AG04449 (cell line): ENCODE measurements around the gene PRICKLE1.

Experiments
- CTCF ChIA-PET: fragments of 350-600 bp; formaldehyde crosslinking; extraction: SDS; loops from one replicate; lab custom pipeline; 2021; ENCODE audit warnings: antibody characterized with exemption; lab: Yijun Ruan, JAX
- POLR2A ChIA-PET: fragments of 400-600, 350-600 bp; formaldehyde crosslinking; extraction: SDS; loops from one replicate; lab custom pipeline; 2020; ENCODE audit warnings: antibody characterized with exemption, inconsistent platforms; lab: Yijun Ruan, JAX
- DNase-seq: peaks from one replicate; pipeline ENCODE4 v3.0.0-alpha.2; 2010; ENCODE audit warnings: low read depth, low spot score
- H3K4me3 ChIP-seq: 2 replicates; pipeline ENCODE4 v1.5.1; 2011; ENCODE audit warnings: low read depth, mild to moderate bottlenecking, control low read depth, low read length
- CTCF ChIP-seq: IDR thresholded peaks from one replicate; pipeline ENCODE4 v1.5.1; 2011; ENCODE audit warnings: mild to moderate bottlenecking, moderate library complexity, low read length, control low read depth, inconsistent platforms; ENCODE audit not compliant: insufficient read depth; ENCODE audit errors: missing control alignments

Gene PRICKLE1

GRCh38 chr12:42538203-42538602 lies 51.3 kb downstream of the PRICKLE1 start:
- no peak for TF ChIP-seq CTCF
- no peak for DNase-seq
- POLR2A ChIA-PET = no interaction called here
- no peak overlapping the region for H3K4me3 ChIP-seq
- CTCF ChIA-PET = interaction anchor here (0.6 to 1.0 kb wide), 2 partner anchors 11 to 17 kb away, joined by 3 read pairs; no protein-coding TSS in a partner anchor

GRCh38 chr12:42534184-42534838 lies 55.2 kb downstream of the PRICKLE1 start:
- CTCF ChIA-PET = no interaction called here
- no peak for TF ChIP-seq CTCF
- H3K4me3 ChIP-seq = no peak overlapping the region
- no peak for DNase-seq
- POLR2A ChIA-PET = no interaction called here

GRCh38 chr12:42530284-42530683 lies 59.3 kb downstream of the PRICKLE1 start:
- H3K4me3 ChIP-seq = no peak overlapping the region
- POLR2A ChIA-PET = no interaction called here
- no peak for TF ChIP-seq CTCF
- no peak for DNase-seq
- CTCF ChIA-PET = no interaction called here

GRCh38 chr12:42525444-42525843 lies 64.1 kb downstream of the PRICKLE1 start:
- H3K4me3 ChIP-seq = no peak overlapping the region
- CTCF ChIA-PET = interaction anchor here (1.1 to 1.2 kb wide), 2 partner anchors 41 to 45 kb away, joined by 3 read pairs; no protein-coding TSS in a partner anchor
- no peak for TF ChIP-seq CTCF
- no peak for DNase-seq
- POLR2A ChIA-PET = no interaction called here

- CTCF ChIA-PET = interaction anchor here (1.1 to 1.3 kb wide), 2 partner anchors 42 to 45 kb away, joined by 3 to 4 read pairs; no protein-coding TSS in a partner anchor
Observed at GRCh38 chr12:42524716-42525115, 64.8 kb downstream of the PRICKLE1 start.

GRCh38 chr12:42516573-42516972 lies 73.0 kb downstream of the PRICKLE1 start:
- no peak overlapping the region for H3K4me3 ChIP-seq
- ChIA-PET CTCF (no interaction called here), POLR2A (no interaction called here)
- DNase-seq = no peak
- no peak for TF ChIP-seq CTCF

More at GRCh38 chr12:42524716-42525115, 64.8 kb downstream of the PRICKLE1 start:
- POLR2A ChIA-PET = no interaction called here
- TF ChIP-seq CTCF = no peak
- DNase-seq = no peak
- H3K4me3 ChIP-seq = no peak overlapping the region
